ENCODE results near the gene PNPLA7.

Gene PNPLA7

DNA sequence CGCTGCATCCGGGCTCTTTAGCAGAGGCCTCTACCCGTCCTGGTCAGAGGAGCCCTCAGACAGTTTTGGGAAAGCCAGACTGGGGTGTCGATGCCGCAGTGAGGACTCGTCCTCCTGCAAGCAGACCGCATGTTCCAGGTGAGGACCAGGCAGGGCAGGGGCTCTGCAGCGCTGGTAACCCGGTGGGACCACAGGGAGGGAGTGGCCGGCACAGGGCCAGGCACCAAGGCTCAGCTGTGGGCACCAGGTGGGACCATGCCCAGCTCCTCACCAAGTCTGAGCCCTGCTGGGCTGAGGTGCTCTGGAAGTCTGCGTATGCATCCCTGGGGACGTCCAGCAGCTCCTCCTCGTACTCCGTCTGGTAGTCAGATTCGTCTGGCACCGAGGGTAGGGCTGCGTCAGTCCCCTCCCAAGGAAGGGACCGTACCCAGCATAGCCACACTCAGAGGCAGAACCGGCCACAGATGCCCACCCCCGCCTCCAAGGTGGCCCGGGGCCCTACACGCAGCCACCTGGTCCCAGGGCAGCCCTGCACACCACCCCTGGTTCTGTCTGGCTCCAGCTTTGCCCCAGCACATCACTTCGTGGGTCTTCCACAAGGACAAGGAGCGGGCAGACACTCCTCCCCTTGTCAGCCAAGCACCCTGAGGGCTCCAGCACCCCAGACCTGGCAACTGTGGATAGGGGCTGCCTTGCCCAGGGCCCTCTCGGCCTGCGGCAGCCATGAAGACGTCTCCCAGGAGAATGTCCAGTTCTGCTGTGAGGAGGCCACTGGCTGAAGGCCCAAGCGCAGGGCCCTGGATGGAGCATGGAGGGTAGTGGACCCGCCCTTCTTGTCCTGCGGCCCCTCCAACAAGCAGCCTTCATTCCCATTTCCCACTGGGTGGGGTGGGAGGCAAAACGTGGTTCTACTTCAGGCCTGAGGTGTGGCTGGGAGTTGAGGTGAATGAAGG lies 89.6 kb downstream of the PNPLA7 start:
- DNase-seq (ENCODE audit: extremely low spot score): no peak
- ChIA-PET CTCF (no interaction called here), POLR2A (no interaction called here)
- TF ChIP-seq TARDBP (IDR thresholded peaks at IDR 0.05): no peak

DNA sequence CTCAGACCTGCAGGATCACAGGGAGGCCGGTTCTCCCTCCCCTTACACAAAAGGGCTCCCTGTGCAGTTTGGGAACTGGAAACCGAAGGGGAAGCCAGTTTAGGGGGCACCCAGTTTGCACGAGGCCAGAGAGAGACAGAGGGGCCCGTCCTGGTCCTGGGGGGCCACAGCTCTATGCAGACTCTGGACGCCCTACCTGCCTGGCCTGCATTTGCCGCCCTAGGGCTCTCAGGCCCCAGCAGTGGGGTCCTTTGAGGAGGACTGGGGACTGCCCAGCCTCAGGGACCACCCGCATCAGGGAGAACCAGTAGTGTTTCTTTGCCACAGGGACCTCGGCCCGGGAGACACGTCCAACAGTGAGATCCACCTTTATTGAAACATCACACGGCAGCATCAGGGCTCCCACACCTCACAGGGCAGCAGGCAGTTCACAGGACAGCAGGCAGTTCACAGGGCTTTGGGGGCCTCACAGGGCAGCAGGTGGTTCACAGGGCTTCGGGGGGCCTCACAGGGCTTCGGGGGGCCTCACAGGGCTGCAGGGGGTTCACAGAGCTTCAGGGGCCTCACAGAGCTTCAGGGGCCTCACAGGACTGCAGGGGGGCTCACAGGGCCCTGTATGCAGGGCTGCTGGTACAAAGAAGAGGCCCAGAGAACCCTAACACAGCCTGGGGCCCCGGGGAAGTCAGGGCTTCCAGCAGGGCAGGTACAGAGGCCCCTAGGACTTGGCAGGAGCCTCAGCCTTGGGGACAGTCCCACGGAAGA lies 90.4 kb downstream of the PNPLA7 start:
- POLR2A ChIA-PET: interaction anchor here (0.6 to 1.0 kb wide), 9 partner anchors 9 to 219 kb away, joined by 3 to 7 read pairs (median 4); partner anchors contain the start of genes EXD3, NOXA1 and TUBB4B
- DNase-seq (ENCODE audit: extremely low spot score): no peak
- CTCF ChIA-PET: no interaction called here
- TF ChIP-seq BHLHE40 (IDR thresholded peaks at IDR 0.05; ENCODE audit: borderline replicate concordance) (no peak), HDGF (IDR thresholded peaks at IDR 0.05; ENCODE audit: borderline replicate concordance) (no peak), ZNF384 (IDR thresholded peaks at IDR 0.05) (no peak)

DNA sequence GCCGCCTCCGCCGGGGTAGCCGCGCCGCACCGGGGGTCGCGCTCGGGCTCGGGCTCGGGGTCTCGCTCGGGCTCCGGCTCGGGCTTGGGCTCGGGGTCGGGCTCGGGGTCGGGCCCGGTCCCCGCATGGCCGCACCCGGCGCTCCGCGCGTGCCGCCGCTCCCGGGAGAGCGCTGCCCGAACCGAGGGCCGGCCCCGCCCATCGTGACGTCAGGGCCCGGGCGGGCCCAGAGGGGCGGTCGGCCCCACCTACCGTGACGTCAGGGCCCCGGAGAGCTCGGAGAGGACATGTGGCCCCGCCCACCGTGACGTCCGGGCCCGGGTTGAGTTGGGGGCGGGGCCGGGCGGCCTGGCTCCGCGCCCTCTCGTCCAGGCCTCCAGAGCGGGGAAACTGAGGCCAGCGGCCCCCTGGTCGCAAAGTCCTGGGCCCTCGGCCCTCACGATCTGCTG lies 91.0 kb downstream of the PNPLA7 start, which contains the start of gene NSMF:
TSS of gene NSMF (minus strand) at position 183 of the 449 bp plus-strand sequence. CDS start 232 bp downstream, outside the sequence.
- ChIA-PET CTCF (no interaction called here), POLR2A (interaction anchor here (0.6 to 1.0 kb wide), 9 partner anchors 10 to 219 kb away, joined by 3 to 7 read pairs (median 4); partner anchors contain the start of genes EXD3, NOXA1 and TUBB4B)
- DNase-seq (ENCODE audit: extremely low spot score): peak; percentile 100
- TF ChIP-seq FOXM1 (IDR thresholded peaks at IDR 0.05; ENCODE audit: borderline replicate concordance) (0 out of 2 replicates have a peak, but pooled peaks have one; percentile 49), L3MBTL2 (conservative IDR thresholded peaks at IDR 0.05) (no peak), SP1 (IDR thresholded peaks at IDR 0.05) (no peak), ARNT (IDR thresholded peaks at IDR 0.05) (peak; percentile 66), FOXA1 (IDR thresholded peaks at IDR 0.05) (no peak), FOXK2 (IDR thresholded peaks at IDR 0.05) (no peak), TARDBP (IDR thresholded peaks at IDR 0.05) (no peak), PKNOX1 (IDR thresholded peaks at IDR 0.05) (no peak), ZNF384 (IDR thresholded peaks at IDR 0.05) (no peak), NFRKB (IDR thresholded peaks at IDR 0.05) (no peak), HDGF (IDR thresholded peaks at IDR 0.05; ENCODE audit: borderline replicate concordance) (no peak)

DNA sequence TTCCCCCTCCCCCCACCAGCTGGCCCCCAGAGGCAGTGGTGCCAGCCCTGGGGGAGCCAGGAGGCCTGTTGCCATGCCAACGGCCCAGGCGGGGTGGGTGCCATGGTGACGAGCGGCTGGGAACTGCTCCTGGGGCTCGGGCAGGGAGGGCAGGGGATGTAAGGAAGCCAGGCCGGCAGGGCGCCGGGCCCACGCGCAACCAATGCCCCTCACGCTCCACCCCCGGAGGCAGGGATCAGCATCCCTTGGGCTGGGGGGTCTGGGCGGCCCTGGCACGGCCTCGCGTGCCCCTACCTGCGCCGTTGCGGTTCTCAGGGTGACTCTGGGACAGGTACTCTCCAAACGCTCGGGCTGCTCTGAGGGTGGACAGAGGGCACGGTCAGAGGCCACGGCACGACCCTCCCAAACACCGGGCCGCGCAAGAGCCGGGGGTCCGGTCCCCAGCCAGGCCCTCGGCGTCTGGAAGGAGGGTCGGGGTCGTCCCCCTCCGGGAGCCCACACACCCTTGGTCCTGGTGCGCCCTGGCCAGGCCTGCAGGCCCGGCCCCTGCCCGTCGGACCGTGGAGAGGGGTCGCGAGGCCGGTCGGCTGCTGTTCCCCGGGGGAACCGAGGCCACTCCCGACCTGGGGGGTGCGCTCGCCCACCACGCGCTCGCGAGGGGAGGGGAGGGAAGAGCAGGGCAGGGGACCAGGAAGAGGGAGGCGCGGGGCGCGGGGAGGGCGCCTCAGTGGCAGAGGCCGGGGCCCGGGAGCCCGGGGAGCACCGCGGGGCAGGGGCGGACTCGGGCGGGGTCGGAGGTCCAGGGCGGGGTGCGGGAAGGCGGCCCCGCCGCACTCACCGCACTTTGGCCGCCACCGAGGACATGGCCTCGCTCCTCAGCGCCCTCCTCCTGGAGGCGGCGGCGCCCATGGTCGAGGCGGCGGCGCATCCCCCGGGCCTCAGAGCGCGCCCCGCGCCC lies 91.7 kb downstream of the PNPLA7 start:
- DNase-seq (ENCODE audit: extremely low spot score): no peak
- ChIA-PET CTCF (no interaction called here), POLR2A (interaction anchor here (0.8 to 1.0 kb wide), 6 partner anchors 11 to 218 kb away, joined by 3 to 7 read pairs (median 4); partner anchors contain the start of genes EXD3, NOXA1 and TUBB4B)
- TF ChIP-seq L3MBTL2 (conservative IDR thresholded peaks at IDR 0.05): no peak
- no peak for TF ChIP-seq TARDBP (IDR thresholded peaks at IDR 0.05)
- TF ChIP-seq PKNOX1 (IDR thresholded peaks at IDR 0.05): no peak
- no peak for TF ChIP-seq ZNF384 (IDR thresholded peaks at IDR 0.05)
- TF ChIP-seq FOXM1 (IDR thresholded peaks at IDR 0.05; ENCODE audit: borderline replicate concordance): no peak
- no peak for TF ChIP-seq NFRKB (IDR thresholded peaks at IDR 0.05)
- no peak for TF ChIP-seq SUZ12 (IDR thresholded peaks at IDR 0.05)
- TF ChIP-seq CTBP1 (IDR thresholded peaks at IDR 0.05; ENCODE audit: borderline replicate concordance): no peak
- TF ChIP-seq HDGF (IDR thresholded peaks at IDR 0.05; ENCODE audit: borderline replicate concordance): no peak
- no peak for TF ChIP-seq ARNT (IDR thresholded peaks at IDR 0.05)
- no peak for TF ChIP-seq FOXA1 (IDR thresholded peaks at IDR 0.05)
- TF ChIP-seq SP1 (IDR thresholded peaks at IDR 0.05): no peak
- no peak for TF ChIP-seq ELF4 (IDR thresholded peaks at IDR 0.05)
- TF ChIP-seq BHLHE40 (IDR thresholded peaks at IDR 0.05; ENCODE audit: borderline replicate concordance): no peak
- no peak for TF ChIP-seq FOXK2 (IDR thresholded peaks at IDR 0.05)
- no peak for TF ChIP-seq LEF1 (IDR thresholded peaks at IDR 0.05; ENCODE audit: borderline replicate concordance)

- DNase-seq (ENCODE audit: extremely low spot score): no peak
- ChIA-PET CTCF (no interaction called here), POLR2A (no interaction called here)
- TF ChIP-seq ARNT (IDR thresholded peaks at IDR 0.05) (no peak), SUZ12 (IDR thresholded peaks at IDR 0.05) (no peak), L3MBTL2 (conservative IDR thresholded peaks at IDR 0.05) (no peak), ELF4 (IDR thresholded peaks at IDR 0.05) (no peak), NFRKB (IDR thresholded peaks at IDR 0.05) (no peak), LEF1 (IDR thresholded peaks at IDR 0.05; ENCODE audit: borderline replicate concordance) (no peak), FOXM1 (IDR thresholded peaks at IDR 0.05; ENCODE audit: borderline replicate concordance) (no peak)
Measured at GRCh38 chr9:137457406-137458193, 92.6 kb downstream of the PNPLA7 start.

Measured in HEK293T (cell line).